Ureter (tissue), 1 donor: ENCODE data around the gene NUP35. TPM values are rescaled to one million over a fixed set of nuclear protein-coding genes. Genes with fewer than 3 reads are reported as not detected.

ENCODE experiments used
- DNase-seq: peaks from one replicate; pipeline ENCODE4 v3.0.0-alpha.2; 2020; ENCODE audit warnings: low spot score
- total RNA-seq: library from RNA; stranded (reverse); gene quantifications from one replicate; pipeline ENCODE4 v1.2.4, GENCODE V29; 2023
- donor health status: DM: yes; HTN: yes; CAD: no.

NUP35 gene
- total RNA-seq, 1 donor from 2014 or later, result 27.9 TPM

GRCh38 chr2:183209395-183210028 lies 85.3 kb downstream of the NUP35 start:
- DNase-seq, result no peak

Other genes starting within 250 kb of the NUP35 start
- gene NCKAP1, start 86.0 kb upstream of the NUP35 start, total RNA-seq, result 174 TPM
- 7.0 TPM for gene DUSP19, start 45.7 kb upstream of the NUP35 start, total RNA-seq